ENCODE measurements around the gene INF2.
"Not testable (repeated sequence)": the region's sequence is repeated elsewhere in the genome, so short reads cannot be mapped to it uniquely, and the experiment has no call there.

INF2 gene

GRCh38 chr14:104657101-104657524 lies 32.3 kb upstream of the INF2 start:
- no peak for DNase-seq (ENCODE audit: low read depth in 3 of 3)

- DNase-seq (ENCODE audit: low read depth in 3 of 3): no peak
Observed at GRCh38 chr14:104657563-104658324, 31.7 kb upstream of the INF2 start.

- DNase-seq (ENCODE audit: low read depth in 3 of 3): no peak
Observed at GRCh38 chr14:104658325-104658712, 31.1 kb upstream of the INF2 start.

GRCh38 chr14:104659146-104659545 lies 30.3 kb upstream of the INF2 start:
- DNase-seq (ENCODE audit: low read depth in 3 of 3): no peak

- DNase-seq (ENCODE audit: low read depth in 3 of 3): no peak
Observed at GRCh38 chr14:104659764-104660523, 29.5 kb upstream of the INF2 start.

- no peak for DNase-seq (ENCODE audit: low read depth in 3 of 3)
Observed at GRCh38 chr14:104660597-104660996, 28.8 kb upstream of the INF2 start.

GRCh38 chr14:104661086-104661485 lies 28.3 kb upstream of the INF2 start:
- no peak for DNase-seq (ENCODE audit: low read depth in 3 of 3)

GRCh38 chr14:104661528-104662157 lies 27.8 kb upstream of the INF2 start:
- not testable (repeated sequence) for DNase-seq (ENCODE audit: low read depth in 3 of 3)

GRCh38 chr14:104662472-104662871 lies 26.9 kb upstream of the INF2 start:
- not testable (repeated sequence) for DNase-seq (ENCODE audit: low read depth in 3 of 3)

- no peak for DNase-seq (ENCODE audit: low read depth in 3 of 3)
Observed at GRCh38 chr14:104664107-104664506, 25.3 kb upstream of the INF2 start.

GRCh38 chr14:104664588-104664987 lies 24.8 kb upstream of the INF2 start:
- no peak for DNase-seq (ENCODE audit: low read depth in 3 of 3)

GRCh38 chr14:104665114-104665656 lies 24.2 kb upstream of the INF2 start:
- DNase-seq (ENCODE audit: low read depth in 3 of 3): no peak

GRCh38 chr14:104665657-104666522 lies 23.5 kb upstream of the INF2 start:
- peak in 1 of 3 experiments; percentile 31 for DNase-seq (ENCODE audit: low read depth in 3 of 3)

- DNase-seq (ENCODE audit: low read depth in 3 of 3): not testable (repeated sequence)
Observed at GRCh38 chr14:104666523-104666895, 22.9 kb upstream of the INF2 start.

GRCh38 chr14:104666981-104667380 lies 22.4 kb upstream of the INF2 start:
- no peak for DNase-seq (ENCODE audit: low read depth in 3 of 3)

- no peak for DNase-seq (ENCODE audit: low read depth in 3 of 3)
Observed at GRCh38 chr14:104669697-104670096, 19.7 kb upstream of the INF2 start.

- not testable (repeated sequence) for DNase-seq (ENCODE audit: low read depth in 3 of 3)
Observed at GRCh38 chr14:104671330-104671977, 18.0 kb upstream of the INF2 start.

- DNase-seq (ENCODE audit: low read depth in 3 of 3): not testable (repeated sequence)
Observed at GRCh38 chr14:104672119-104672518, 17.3 kb upstream of the INF2 start.

GRCh38 chr14:104673481-104673880 lies 15.9 kb upstream of the INF2 start:
- DNase-seq (ENCODE audit: low read depth in 3 of 3): no peak

GRCh38 chr14:104675447-104675846 lies 14.0 kb upstream of the INF2 start:
- no peak for DNase-seq (ENCODE audit: low read depth in 3 of 3)
